GM06990 (cell line): ENCODE data around the gene ATPAF1.
"Not testable (repeated sequence)": the region's sequence is repeated elsewhere in the genome, so short reads cannot be mapped to it uniquely, and the experiment has no call there.

ENCODE experiments used
- DNase-seq: peaks from one replicate; pipeline ENCODE4 v3.0.0-alpha.2; 2011; ENCODE audit not compliant: insufficient read length; ENCODE audit errors: extremely low read depth
- H3K27me3 ChIP-seq: replicated peaks from 2 replicates; pipeline ENCODE4 v1.6.0; 2011; ENCODE audit warnings: low read length; ENCODE audit not compliant: control insufficient read depth, insufficient read depth
- H3K36me3 ChIP-seq: 2 replicates; pipeline ENCODE4 v1.5.1; 2011; ENCODE audit warnings: low read length; ENCODE audit not compliant: control insufficient read depth, insufficient read depth
- H3K4me3 ChIP-seq: replicated peaks from 2 replicates; pipeline ENCODE4 v1.5.1; 2011; ENCODE audit warnings: low read depth, mild to moderate bottlenecking, control low read depth, low read length
- CTCF ChIP-seq: IDR thresholded peaks from 2 replicates; pipeline ENCODE4 v1.5.1; 2011; ENCODE audit warnings: low read length, control low read depth, mild to moderate bottlenecking, inconsistent platforms; ENCODE audit not compliant: insufficient read depth, poor library complexity, severe bottlenecking

ATPAF1 gene

GRCh38 chr1:46703927-46704641 lies 35.9 kb upstream of the ATPAF1 start:
- TF ChIP-seq CTCF: no peak
- no peak for DNase-seq
- Histone ChIP-seq H3K36me3 (peaks cover 10% of the 10 kb centered on the region), H3K27me3 (no peaks in the 10 kb centered on the region), H3K4me3 (no peak overlapping the region)

GRCh38 chr1:46699666-46700065 lies 31.5 kb upstream of the ATPAF1 start:
- Histone ChIP-seq H3K27me3 (no peaks in the 10 kb centered on the region), H3K4me3 (no peak overlapping the region), H3K36me3 (peaks cover 11% of the 10 kb centered on the region)
- no peak for TF ChIP-seq CTCF
- DNase-seq: no peak

- Histone ChIP-seq H3K36me3 (peaks cover 10% of the 10 kb centered on the region), H3K27me3 (no peaks in the 10 kb centered on the region)
Observed at GRCh38 chr1:46697053-46697452, 28.9 kb upstream of the ATPAF1 start.

GRCh38 chr1:46694676-46695075 lies 26.5 kb upstream of the ATPAF1 start:
- DNase-seq, H3K27me3 ChIP-seq, H3K4me3 ChIP-seq: not testable (repeated sequence)
- H3K36me3 ChIP-seq: peaks cover 14% of the 10 kb centered on the region

More at GRCh38 chr1:46697053-46697452, 28.9 kb upstream of the ATPAF1 start:
- no peak overlapping the region for H3K4me3 ChIP-seq
- no peak for DNase-seq
- no peak for TF ChIP-seq CTCF

- TF ChIP-seq CTCF: no peak
- H3K36me3 ChIP-seq: peaks cover 22% of the 10 kb centered on the region
- H3K4me3 ChIP-seq: no peak overlapping the region
- H3K27me3 ChIP-seq: no peaks in the 10 kb centered on the region
- DNase-seq: no peak
Observed at GRCh38 chr1:46692811-46693770, 24.9 kb upstream of the ATPAF1 start.
